Measurements from ENCODE around the gene STPG1.

The STPG1 gene

DNA sequence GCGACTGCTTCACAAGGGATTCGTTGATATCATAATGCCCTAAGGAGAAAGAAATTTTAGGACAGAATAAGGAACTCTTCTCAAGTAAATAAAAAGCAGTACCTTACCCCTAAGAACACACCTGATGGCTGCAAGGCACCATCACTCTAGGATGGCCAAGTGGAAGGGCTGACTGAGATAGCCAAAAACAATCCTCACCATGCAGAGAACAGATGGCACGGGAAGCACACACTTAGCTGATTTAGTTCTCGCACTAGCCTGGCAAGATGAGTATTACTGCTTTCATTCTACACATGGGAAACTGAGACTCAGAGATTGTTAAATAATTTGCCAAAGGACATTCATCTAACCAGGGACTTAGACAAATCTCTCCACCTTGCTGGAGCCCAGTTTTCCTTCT lies 43.8 kb downstream of the STPG1 start:
- no peak for DNase-seq (ENCODE audit: low spot score)

DNA sequence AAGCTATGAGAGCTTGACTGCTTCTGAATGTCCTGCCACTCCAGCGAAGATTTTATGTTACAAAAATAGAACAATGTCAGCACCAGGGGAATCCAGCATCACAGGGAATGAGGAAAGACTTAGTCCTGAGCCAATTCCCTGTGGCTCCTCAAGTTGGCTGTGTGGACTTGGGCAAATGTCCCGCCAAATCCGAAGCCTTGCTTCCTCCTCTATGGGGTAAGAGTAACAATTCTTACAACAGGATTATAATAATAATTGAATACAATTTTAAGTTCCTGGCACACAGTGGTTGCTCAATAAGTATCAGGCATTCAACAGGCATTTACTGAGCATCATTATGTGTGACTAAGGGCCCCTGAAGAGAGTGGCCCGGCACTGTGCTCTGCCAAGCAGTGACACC lies 44.4 kb downstream of the STPG1 start:
- no peak for DNase-seq (ENCODE audit: low spot score)

DNA sequence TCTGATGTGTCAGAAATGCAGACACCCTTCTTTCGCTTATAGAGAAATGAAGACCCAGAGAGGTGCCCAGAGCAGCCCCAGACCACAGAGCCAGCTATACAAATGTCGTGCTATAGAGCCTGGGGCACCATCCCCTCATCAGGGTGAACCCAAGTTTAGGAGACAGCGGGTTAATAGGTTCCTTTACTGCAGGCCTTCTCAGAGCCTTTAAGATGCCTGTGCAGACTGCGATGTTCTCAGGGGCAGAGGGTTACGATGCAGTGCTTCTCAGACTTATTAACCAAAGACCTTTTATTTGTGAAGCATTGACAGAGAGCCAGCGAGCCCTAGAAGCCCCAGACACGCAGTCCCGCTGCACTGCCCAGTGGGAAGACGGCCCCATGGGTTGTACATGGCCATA lies 46.9 kb downstream of the STPG1 start:
- DNase-seq (ENCODE audit: low spot score): no peak

DNA sequence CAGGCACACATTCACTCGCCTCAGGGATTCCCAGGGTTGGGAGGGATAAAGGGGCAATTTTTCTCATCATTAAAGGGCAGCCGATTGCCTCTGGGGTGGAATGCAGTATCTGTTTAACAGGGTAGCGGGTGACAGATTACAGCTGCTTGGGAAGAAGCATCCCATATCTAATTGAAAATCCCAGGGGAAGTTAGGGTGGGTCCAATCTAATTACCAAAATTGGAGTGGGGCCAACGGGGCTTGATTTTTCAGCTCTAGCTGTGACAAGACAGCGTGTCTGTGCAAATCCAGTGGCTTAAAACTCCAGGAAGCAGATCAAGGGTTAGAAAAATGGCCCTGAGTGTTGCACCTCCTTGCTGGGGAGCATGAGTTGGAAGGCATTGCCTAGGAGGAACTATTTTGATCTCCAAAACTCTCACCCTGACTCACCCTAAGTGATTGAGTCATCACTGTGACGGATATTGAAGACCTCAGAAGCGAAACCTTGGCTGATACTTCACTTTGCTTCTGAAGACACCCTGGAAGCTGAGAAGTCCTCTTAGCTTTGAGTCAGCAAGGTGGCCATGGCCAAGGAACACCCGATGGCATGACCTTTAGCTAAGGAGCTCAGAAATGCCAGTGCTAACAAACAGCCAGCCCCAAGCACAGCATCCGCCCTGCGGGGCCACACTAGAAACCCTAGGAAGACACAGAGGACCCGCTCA lies 48.5 kb downstream of the STPG1 start:
- peak; percentile 27 for DNase-seq (ENCODE audit: low spot score)

DNA sequence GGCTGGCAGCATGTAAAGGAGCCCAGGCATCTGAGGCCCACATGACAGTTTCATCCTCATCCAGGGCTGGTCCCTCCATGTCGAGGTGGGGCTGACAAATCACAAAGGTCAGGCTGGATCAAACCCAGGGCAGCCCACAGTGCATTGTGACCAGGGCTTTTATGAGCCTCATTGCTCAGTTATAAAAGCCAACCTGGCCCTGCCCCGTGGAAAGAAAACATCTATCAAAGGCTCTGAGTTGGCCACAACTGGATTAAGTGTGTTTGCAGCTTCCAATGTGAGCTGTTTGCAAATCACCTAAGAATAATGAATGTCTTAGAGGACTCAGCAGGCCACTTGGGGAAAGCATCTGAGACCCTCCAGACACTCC lies 49.0 kb downstream of the STPG1 start:
- no peak for DNase-seq (ENCODE audit: low spot score)

DNA sequence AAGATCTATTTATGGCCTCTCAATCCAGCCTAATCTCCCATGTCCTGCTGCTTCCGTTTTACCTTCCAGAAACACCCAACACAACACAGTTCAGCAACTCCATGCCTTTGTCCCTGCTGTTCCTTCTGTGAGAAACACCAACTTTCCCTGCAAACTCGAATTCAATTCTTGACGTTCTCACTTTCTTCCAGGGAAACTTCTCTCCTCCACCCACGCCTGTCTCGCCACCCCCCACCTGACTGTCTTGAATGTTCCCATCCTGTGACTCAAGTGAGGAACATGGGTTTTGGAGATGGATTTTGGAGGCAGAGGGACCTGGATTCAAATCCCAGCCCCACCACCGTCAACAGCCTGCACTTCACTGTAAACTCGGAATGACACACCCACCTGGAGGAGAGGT lies 49.6 kb downstream of the STPG1 start:
- no peak for DNase-seq (ENCODE audit: low spot score)

DNA sequence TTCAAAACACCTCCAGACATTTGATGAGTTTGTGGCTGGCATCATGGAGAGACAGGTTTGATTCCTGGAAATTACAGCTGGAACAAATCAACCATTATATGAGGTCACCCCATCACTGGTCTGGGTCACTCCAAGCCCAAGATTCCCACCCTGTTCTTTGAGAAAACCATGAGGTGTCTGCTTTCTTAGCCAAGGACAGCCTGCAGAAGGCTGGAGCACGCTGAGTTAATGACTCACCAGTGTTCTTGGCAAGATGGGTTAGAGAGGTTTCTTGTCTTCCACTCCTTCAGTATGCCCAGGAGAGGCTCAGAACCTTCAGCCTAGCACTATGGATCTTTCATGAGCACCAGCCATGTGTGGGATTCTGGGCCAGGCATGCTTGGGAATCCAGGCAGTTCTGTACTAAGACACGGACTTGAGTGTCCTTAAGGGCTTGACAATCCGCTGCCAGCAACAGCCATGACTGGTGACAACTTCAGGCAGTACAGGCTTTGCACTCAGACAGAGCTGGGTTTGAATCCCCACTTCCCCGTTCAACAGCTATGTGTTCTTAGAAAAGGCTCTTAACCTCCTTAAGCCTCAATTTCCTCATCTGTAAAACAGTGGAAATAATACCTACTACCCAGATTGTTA lies 50.5 kb downstream of the STPG1 start:
- DNase-seq (ENCODE audit: low spot score): no peak

DNA sequence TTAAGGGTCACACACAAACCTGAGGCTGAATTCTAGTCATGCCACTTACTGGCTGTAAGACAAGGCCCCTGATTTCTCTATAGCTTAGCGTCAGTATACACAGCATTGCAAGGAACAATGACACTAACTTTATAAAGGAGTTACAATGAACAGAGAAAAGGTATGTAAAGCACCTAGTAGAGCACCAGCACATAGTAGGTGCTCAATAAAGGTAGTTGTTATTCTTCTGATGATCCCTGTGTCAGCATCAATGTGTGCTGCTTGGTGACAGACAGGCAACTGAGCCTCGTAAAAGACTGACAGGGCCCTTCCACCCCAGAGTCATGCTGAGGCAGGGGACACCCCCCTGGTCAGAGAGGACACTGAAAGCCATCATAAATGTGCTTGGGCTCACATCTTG lies 51.2 kb downstream of the STPG1 start:
- no peak for DNase-seq (ENCODE audit: low spot score)

DNA sequence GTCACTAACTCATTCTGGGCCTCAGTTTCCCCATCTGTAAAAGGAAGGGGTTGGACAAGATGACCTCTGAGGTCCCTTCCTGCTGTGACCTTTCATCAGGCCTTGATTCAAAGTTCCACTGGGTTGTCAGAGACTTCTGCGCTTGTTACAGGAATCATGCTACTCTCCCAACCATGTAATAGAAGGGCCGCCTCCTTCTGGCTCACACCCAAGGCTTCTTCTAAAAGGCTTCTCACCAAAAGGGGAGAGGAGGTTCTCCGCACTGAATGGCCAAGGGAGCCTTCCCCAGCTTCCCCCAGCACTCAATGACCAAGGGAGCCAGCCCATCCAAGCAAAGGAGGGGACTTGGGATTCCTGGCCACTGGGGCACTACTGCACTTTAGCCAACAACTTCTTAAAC lies 51.8 kb downstream of the STPG1 start:
- DNase-seq (ENCODE audit: low spot score): no peak

DNA sequence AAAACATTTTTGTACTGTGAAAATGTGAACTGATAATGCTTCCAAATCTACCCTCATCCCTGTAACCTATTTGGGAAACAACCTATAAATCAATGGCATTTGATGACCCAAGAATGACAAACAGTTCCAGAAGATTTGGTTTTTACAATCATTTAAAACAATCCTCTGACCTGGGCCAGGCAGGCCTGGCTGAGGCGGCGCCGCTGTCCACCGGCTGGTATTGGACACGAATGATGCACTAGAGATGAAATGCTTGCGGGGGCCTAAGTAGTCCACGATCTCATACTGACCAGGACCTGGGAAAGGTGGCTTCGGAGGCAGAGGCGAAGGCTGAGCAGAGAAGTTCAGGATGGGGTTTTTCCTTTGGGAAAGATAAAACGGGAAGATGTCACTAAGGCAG lies 52.9 kb downstream of the STPG1 start:
- no peak for DNase-seq (ENCODE audit: low spot score)

DNA sequence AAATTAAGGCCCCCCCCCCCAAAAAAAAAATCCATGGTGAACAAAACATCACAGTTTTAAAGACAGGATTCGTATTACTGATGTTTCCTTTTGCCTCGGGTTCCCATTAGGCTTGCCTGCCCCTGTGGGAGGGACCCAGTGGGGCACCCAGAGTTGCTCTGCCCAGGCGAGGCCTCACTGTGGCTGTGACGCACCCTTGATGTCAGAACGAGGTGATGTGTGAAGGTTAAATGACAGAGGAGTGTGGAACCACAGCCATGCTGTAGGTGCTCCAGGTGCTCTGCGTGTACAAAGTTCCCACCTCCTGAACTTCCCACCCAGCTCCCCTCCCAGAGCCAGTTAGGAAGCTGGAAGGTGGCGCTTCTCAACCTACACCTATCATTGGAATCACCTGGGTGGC lies 56.5 kb downstream of the STPG1 start:
- DNase-seq (ENCODE audit: low spot score): no peak

DNA sequence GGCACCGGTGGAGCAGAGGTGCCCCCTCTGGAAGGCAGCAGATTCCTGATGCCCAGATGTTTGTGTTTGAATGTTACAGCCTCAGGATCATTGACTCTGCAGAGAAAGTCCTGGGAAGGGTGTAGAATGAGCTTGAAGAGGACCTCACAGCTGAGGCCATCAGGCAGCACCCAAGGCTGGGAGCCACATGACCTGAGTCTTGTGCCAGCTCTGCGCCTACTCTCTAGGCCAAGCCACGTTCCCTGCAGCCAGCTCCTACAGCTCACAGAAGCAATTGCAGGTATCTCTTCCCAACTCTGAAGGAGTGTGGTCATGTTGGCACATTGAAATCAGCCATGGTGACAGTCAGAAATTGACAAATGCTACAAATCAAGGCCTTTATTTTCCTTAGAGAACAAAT lies 58.1 kb downstream of the STPG1 start:
- DNase-seq (ENCODE audit: low spot score): no peak

DNA sequence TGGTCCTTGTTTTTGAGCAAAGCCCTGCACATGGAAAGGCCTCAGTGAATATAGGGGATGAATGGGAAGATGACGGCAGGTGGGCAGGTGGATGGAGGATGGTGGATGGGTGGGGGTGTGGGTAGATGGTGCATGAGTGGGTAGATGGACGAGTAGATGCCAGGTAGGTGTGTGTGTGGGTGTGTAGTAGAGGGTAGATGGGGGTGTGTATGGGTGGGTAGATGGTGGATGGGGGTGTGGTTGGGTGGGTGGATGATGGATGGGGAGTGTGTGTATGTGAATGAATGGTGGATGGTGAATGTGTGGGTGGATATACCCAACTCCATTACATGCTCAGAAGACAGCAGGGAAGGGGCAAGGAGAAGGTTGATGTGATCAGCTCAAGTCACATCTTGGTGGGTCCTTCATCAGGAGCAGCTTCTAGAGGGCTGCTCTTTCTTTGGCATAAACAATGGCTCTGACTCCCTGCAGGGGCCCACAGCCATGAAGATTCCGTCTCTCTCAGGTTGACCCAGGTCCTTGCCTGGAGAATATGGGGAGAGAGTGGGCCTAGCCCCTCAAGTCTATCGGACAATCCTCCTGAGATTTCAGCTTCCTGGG lies 60.2 kb downstream of the STPG1 start:
- no peak for DNase-seq (ENCODE audit: low spot score)

DNA sequence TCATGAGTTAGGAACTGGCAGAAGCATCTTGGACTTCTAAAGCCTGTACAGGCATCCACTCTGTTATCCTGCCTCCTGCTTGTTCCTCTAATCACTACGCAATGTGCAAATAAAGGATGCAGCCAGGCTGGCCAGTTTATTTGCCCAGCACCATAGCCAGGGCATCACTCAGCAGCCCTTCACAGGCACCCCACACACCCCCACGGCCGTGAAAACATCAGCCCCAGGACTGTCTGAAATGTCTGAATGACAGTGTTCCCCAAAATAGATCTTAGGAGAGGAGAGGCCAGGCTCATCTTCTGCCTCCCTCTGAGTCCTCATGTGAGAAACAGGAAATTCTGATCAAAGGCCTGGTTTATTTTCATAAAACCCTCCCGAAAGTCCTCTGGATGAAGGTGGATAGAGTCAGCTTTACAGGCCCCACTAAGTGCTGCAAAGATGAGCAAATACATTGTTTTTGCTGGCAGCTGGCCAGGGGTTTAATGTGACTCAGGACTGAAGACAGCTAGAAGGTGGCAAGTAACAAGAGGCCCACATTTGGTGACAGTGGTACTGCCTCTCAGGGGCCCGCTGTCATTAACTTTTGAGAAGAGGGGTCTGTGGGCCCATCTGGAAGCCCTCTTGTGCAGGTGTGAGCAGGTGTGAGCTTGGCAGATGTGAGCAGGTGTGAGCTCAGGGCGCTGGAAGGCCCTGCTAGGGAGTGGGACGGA lies 61.5 kb downstream of the STPG1 start:
- no peak for DNase-seq (ENCODE audit: low spot score)

DNA sequence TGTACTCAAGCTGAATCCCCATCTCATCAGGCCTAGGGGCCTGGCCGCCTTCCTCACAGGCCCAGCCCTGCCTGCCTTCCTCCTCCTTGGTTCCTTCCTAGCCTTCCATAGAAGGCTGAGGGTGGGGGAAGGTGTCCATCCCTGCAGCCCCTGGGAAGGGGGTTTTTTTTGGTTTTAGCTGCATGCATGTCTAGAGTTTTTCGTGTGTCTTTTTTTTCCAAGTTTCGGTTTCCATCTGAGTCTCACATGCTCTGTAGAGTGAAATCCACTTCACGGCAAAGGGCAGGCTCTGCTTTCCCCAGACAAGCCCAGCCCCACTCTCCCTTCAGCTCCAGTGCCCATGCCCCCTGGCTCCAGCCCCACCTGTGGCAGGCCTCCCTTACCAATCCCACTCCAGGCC lies 62.3 kb downstream of the STPG1 start:
- no peak for DNase-seq (ENCODE audit: low spot score)

DNA sequence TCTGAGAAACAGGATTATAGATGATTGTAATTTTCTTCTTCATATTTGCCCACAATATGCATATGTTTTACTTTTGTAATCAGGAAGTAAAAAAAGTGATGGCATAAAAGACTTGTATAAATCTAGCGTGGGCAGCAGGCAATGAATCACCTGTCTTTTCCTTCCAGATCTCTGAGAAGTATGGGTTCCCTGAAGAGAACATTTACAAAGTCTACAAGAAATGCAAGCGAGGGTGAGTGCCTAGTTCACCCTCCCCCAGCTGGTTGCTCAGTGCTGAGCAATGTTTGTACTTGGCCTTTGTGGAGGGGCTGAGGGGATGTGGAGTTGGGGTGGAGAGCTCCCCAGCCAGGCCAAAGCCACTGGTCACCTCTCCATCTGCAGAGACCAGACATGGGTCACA lies 63.7 kb downstream of the STPG1 start:
- DNase-seq (ENCODE audit: low spot score): no peak

DNA sequence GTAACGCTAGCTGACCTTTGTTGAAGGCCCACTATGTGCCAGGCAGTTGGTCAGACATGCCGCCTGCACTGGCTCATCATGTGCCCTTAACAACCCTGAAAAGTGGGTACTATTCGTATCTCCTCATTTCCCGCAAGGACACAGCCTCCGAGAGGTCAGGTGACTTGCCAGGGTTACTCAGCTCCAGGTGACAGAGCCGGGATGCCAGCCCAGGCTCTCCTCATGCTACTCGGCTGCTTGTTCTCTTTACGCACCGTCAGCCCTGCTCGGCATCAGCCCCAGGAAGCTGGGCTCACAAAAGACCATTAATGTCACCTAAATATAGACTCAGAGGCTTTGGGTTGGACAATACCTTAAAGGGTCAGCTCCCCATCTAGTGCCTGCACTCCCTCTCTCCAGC lies 65.4 kb downstream of the STPG1 start:
- DNase-seq (ENCODE audit: low spot score): no peak

DNA sequence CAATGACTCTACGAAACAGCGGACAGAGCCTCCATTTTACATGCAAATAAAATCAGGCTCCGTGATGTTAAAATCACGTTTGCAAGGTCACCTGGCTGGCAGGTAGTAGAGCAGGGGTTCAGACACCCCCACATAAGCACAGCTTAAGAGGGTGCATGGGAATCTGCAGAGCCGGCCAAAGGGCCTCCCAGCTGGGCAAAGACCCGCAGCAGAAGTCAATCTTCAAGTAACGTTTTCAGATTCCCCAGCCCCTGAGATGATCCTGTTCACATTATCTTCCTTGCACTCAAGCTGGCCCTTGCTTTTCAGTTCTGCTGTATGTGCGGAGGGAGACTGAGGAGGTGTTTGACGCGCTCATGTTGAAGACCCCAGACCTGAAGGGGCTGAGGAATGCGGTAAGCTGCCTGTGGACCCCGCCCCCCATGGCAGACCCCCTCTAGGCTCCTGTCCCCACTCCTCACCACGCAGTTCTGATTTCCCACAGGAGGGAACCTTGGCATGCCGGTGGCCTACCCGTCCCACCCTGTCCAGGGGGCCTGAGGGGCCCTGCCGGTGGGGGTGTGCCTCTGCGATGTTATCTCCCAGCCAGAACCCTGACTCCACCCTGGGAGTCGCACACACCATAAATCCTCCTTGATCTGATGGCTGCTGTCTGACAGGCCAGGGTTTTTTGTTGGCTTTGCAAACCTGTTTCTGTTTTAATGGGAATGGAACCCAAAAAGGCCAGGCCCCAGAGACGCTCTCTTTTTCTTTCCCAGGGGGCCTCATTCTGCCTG lies 66.2 kb downstream of the STPG1 start:
- no peak for DNase-seq (ENCODE audit: low spot score)

DNA sequence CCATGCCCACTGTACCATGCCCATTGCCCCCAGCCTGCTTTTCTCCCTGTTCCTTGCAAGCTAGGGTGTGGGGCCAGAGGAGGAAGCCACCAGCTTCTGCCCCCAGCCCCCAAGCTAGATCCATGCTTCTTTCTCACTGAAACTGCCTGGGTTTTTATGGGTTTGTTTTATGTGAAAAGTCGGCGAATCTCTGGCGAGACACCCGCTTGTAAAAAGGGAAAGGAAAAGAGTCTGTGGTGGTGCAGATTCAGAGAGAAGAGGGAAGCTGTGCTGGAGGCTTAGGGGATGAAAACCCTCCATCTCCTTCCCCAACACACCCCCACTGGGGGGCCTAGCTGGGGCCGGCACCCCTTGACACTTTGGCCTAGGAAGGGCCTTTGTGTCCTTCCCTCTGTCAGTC lies 68.2 kb downstream of the STPG1 start:
- no peak for DNase-seq (ENCODE audit: low spot score)

DNA sequence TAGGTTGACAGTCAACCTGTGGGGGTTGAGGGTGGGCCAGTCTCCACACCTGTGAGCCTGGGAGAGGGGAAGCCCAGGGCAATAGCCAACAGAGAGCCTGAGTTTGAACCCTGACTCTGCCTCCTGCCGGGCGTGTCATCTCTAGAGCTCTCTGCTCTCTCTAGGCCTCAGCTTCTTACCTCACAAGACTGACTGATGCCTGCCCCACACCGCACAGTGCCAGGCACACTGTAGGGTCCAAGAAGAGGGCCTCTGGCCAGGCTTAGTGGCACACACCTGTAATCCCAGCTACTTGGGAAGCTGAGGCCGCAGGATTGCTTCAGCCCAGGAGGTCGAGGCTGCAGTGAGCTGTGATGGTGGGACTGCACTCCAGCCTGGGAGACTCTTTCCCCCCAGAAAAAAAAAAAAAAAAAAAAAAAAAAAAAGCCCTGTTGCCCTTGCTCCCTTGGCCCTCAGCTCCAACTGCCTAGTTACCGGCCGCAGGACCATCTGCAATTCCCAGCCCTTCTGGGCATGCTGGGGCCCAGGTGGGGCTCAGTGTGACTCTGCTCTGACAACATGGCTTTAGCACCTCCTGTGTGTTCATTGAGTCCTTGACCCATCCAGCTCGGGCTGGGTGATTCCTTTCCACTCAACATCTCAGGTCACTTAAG lies 69.4 kb downstream of the STPG1 start:
- no peak for DNase-seq (ENCODE audit: low spot score)

DNA sequence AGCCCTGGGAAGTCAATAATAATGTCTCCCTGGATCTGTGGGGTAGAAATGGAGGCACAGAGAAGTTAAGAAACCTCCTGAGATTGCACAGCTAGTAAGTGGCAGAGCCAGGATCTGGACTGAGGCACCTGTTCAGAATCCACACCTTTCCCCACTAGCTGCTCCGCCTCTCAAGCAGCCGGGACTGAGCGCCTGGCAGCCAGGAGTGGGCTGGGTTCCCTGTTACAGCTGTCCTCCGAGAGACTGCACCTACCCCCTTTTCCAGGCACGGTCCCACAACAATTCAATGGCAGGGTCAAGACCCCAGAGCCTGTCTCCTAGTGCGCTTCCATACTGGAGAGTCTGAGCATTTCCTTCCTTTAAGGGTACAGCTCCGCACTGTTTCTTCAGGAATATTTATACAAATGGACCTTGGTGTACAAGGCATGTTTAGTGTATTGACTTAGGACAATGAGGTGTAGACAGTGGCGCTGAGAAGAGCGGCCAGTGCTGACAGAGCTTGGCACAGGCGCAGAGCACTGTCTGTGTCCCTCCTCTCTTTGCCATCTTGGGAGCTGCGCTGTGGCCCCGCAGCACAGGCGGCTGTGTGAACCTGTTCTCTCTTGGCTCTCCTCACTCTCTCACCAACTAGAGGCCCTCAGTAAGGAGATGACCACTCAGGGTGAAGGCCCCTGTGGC lies 70.0 kb downstream of the STPG1 start:
- no peak for DNase-seq (ENCODE audit: low spot score)

Data from COLO829 (cell line).